Activated CD4-positive, alpha-beta T cell treated with anti-CD3 and anti-CD28 coated beads, Interleukin-2, amount 50 U/mL, for 4 hours (primary cell): Measurements from ENCODE around the gene MRC2.
"Not testable (repeated sequence)": the region's sequence is repeated elsewhere in the genome, so short reads cannot be mapped to it uniquely, and the experiment has no call there.

ENCODE experiments used
- DNase-seq, 2 experiments: peaks; one replicate each; pipeline ENCODE4 v3.0.0-alpha.2; 2020

MRC2 gene, protein sequence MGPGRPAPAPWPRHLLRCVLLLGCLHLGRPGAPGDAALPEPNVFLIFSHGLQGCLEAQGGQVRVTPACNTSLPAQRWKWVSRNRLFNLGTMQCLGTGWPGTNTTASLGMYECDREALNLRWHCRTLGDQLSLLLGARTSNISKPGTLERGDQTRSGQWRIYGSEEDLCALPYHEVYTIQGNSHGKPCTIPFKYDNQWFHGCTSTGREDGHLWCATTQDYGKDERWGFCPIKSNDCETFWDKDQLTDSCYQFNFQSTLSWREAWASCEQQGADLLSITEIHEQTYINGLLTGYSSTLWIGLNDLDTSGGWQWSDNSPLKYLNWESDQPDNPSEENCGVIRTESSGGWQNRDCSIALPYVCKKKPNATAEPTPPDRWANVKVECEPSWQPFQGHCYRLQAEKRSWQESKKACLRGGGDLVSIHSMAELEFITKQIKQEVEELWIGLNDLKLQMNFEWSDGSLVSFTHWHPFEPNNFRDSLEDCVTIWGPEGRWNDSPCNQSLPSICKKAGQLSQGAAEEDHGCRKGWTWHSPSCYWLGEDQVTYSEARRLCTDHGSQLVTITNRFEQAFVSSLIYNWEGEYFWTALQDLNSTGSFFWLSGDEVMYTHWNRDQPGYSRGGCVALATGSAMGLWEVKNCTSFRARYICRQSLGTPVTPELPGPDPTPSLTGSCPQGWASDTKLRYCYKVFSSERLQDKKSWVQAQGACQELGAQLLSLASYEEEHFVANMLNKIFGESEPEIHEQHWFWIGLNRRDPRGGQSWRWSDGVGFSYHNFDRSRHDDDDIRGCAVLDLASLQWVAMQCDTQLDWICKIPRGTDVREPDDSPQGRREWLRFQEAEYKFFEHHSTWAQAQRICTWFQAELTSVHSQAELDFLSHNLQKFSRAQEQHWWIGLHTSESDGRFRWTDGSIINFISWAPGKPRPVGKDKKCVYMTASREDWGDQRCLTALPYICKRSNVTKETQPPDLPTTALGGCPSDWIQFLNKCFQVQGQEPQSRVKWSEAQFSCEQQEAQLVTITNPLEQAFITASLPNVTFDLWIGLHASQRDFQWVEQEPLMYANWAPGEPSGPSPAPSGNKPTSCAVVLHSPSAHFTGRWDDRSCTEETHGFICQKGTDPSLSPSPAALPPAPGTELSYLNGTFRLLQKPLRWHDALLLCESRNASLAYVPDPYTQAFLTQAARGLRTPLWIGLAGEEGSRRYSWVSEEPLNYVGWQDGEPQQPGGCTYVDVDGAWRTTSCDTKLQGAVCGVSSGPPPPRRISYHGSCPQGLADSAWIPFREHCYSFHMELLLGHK (N-terminal part only)

DNA sequence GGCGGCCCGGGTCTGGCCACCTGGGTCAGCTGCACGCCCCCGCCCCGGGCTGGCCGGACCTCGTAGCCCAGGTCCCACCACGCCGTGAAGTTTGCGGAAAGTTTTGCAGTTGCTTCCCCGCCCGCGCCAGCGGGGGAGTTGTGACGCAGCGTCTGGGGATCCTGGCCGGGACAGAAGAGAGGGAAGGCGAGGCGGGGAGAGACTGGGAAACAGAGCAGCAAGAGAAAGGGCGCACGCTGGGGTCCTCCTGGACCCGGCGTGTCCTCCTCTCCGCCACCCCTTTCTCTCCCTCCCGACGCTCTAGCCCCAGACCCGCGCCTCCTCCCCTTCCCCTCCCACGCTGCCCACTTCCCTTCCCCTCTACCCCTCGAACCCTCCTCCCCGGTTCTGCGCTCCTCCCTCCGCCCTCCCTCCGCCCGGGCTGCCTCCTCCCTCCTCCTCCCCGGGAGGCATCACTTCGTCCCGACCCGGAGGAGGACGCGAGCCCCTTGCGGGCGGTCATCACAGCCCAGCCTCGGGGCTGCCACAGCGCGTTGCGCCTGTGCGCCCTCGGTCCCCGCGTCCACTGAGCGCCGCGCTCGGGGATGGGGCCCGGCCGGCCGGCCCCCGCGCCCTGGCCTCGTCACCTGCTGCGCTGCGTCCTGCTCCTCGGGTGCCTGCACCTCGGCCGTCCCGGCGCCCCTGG is at the start of gene MRC2:
Gene MRC2, plus strand, starts transcription at position 452 of the 685 bp plus-strand sequence. Its CDS starts 133 bp downstream, at position 585.
- DNase-seq = peak; percentile 39 to 47

DNA sequence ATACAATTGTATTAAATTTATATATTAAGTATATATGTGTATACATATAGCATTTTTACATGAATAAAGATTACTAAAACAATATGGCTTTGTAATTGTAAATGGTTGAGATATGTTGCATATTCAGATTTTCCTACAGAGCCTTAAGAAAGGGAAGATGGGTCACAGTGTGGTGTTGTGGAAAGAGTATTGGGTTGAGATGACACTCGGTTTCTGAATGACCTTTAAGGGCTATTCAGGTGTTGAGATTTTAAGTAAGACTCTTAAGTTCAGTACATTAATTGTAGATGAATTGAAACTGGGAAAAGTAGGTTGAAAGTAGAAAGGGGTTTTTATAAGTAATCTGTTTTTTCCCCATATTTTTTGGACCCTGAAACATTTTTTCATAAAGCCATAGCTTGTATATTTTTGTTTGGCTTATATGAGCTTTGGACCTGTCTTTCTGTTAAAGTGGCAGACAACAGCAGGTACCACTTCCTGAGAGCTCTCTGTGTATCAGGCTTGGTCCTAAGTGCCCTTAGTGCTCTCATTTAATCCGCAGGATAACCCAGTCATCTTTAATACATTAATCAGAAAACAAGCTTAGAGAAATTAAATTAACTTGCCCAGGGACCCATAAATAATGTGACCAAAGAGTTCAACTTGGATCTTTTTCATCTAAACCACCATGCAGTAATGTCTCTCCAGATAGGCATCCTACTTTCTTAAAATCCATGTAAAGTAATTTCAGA is 48.5 kb upstream of the MRC2 start:
- no peak for DNase-seq

DNA sequence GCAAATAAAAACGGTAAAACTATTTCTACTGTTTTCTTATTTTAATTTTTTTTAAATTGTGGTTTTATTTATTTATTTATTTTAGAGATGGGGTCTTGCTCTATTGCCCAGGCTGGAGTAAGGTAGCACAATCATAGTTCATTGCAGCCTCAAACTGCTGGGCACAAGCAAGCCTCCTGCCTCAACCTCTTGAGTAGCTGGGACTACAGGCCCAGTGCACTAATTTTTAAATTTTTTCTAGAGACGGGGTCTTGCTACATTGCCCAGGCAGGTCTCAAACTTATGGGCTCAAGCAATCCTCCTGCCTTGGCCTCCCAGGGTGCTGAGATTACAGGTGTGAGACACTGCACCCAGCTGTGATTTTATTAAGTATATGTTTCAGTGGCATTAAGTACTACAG is 46.5 kb upstream of the MRC2 start:
- no peak for DNase-seq

DNA sequence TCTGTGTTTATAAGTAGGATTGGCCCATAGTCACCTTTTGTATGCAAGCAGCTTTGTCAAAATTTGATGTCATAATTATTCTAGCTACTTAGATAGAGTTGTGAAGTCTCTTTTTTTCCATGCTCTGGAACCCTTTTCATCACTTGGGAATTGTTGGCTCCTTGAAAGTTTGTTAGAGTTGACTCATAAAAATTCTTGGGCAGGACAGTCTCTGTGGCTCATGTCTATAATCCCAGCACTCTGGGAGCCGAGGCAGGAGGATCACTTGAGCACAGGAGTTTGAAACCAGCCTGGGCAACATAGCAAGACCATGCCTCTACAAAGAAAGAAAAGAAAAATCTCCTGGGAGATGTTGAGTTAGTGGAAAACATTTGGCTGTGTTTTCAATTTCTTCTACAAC is 45.7 kb upstream of the MRC2 start:
- DNase-seq = no peak

DNA sequence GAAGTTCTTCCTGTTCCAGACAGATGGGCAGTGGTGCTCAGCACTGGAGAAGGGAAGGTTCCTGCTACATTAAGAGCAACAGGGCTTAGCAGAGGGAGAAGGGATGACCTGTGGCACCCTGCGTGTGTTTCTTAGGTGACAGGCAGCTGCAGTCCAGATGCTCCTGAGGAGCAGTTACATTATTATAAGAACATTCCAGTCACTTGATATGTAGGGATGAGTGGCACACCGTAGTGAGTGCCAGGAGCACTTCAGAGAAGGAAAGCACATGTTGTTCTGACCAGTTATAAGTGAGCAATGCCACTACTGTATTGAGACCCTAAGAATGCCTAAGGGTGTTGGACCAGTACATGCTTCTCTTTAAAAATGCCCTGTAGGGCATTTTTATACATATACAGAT is 39.9 kb upstream of the MRC2 start:
- no peak for DNase-seq

DNA sequence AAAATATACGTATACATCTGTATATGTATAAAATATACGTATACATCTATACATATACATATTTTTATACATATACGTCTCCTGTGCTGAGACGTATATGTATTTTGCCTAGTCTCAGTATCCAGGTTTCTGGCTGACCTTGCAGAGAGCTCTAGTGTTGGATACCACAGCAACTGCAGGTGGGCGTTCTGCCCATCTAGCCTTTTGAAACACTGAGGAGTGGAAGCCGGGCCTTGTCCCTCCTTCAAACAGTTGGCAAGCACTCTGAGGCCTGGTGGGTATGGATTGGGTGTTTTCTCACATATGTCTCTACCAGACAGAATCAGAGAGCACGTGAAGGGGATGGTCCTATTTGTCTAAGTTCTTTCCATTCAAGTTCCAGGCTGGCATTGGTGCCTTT is 39.4 kb upstream of the MRC2 start:
- no peak for DNase-seq

DNA sequence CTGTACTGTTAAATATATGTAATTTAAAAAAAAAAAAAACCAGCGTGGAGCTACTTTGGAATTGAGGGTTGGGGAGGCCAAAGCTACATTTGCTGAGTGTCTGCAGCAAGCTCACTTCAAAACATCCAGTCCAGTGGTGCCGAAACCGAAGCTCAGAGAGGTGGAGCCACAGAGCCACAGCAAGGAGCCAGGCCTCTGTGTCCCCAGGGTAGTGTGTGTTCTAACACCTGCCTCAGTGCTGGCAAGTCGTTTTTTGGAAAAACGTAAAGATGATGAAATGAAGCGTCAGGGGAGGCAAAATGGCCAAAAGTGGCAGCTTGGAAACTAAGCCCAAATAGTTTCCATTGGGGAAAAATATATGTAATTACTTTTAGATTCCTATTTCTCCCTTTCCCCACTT is 36.1 kb upstream of the MRC2 start:
- no peak for DNase-seq

DNA sequence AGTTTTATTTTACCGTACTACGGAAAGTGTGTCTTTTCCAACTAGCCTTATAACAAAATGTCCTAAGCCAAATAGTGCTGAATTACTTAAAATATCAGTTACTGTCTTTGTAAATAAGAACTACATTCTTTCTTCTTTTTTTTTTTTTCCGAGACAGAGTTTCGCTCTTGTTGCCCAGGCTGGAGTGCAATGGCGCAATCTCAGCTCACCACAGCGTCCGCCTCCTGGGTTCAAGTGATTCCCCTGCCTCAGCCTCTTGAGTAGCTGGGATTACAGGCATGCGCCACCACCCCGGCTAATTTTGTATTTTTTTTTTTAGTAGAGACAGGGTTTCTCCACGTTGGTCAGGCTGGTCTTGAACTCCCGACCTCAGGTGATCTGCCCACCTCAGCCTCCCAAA is 35.6 kb upstream of the MRC2 start:
- not testable (repeated sequence) for DNase-seq

DNA sequence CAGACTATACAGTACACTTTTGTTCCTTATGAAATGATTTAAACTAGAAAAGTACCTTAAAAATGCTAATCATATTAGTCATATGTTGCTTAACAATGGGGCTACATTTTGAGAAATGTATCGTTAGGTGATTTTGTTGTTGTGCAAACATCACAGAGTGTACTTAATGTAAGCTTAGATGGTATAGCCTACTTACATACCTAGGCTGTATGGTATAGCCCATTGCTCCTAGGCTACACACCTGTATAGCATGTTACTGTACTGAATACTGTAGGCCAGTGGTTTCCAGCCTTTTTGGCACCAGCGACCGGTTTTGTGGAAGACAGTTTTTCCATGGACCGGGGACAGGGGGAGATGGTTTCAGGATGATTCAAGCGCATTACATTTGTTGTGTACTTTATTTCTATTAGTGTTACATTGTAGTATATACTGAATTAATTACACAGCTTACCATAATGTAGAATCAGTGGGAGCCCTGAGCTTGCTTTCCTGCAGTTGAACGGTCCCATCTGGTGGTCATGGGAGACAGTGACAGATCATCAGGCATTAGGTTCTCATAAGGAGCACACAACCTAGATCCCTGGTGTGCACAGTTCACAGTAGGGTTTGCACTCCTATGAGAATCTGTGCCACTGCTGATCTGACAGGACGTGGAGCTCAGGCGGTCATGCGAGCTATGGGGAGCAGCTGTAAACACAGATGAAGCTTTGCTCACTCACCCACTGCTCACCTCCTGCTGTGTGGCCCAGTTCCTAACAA is 35.0 kb upstream of the MRC2 start:
- DNase-seq = no peak

DNA sequence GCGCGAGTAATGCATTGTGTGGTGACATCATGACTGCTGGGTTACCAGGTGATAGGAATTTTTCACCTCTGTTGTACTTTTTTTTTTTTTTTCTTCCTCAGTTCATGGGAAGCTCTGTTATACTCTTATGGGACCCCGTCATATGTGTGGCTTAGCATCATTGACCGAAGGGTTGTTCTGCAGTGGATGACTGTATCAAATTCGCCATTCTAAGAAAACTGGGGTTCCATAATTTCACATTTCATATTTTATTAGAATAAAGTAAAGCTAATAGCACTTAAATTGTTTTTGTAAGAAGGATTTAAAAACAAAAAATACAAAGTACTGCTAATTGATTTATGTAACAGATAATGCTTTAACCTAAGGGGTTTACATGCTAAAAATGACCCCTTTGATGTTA is 32.0 kb upstream of the MRC2 start:
- no peak for DNase-seq

DNA sequence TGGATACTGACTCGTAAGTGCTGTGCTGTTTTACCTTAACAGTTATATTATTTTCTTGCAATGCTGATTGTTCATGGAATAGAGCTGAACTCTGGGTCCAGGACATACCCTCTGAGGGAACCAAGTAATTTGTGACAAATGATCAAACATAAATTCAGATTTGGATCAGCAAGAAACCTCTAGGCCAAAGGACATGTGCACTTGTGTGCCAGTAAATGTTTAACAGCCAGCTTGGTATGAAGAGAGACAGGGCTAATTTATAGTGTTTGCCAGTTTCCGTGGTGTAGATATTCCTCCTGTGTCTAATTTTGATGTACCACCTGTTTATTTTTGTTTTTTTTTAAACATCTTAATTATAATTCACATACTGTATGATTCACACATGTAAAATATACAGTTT is 30.8 kb upstream of the MRC2 start:
- no peak for DNase-seq

DNA sequence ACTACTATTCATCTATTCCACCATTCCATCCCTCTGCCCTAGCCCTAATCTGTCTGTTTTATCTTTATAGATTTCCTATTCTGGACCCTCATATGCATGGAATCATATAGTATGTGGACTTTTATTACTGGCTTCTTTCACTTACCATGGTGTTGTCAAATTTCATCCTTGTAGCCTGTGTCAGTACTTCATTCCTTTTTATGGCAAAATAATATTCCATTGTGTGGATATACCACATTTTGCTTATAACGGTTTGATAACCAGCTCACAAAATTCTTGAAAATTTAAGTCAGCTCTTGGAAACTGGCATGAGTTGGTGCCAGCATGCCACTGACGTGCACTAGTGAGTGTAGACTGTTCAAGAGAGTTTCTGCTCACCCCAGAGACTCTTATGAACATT is 30.3 kb upstream of the MRC2 start:
- DNase-seq = no peak

DNA sequence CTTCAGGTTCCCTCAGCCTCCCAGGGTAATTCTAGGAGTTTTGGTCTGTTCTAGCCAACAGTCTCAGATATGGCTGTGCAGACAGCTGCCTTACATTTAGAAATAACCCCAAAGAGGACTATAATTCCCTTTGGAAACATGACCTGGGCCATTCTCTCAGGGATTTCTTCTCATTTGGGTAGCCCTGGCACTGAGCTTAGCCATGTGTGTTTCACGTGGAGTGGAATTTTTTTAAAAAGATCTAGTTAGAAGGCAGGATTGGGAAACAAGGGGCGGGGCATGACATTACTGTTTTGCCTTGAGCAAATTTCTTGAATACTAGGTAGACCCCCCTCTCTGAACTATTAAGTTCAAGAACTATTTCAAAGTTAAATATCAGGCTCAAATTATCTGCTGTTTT is 29.6 kb upstream of the MRC2 start:
- DNase-seq = no peak

DNA sequence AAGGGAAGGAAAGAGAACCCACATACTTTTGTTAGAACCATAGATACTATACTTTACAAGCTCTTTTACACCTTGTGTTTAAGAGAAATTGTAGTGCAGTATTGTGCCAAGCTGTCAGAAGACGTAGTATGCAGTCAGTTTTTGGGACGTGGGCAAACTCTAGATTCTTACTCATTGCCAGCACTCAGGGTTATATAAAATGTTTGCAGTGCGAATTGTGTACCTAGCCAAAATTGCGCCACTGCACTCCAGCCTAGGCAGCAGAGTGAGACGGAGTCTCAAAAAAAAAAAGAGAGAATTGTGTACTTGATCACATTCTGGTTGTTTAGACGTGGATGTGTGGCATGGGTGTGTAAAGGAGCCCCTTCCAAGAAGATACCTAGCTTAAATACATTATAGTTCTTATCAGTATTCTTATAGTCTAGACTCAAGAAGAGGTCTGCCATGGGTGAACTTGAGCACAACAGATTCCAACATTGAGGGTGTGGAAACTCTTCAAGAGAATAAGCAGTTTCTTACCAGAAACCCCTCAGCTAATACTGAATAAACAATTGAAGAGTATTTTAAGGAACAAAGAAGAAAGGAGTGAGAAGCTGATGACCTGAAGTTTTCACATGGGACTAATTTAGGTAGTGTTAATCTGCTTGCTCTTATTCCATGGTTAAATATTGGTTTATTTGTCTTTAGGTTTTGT is 27.4 kb upstream of the MRC2 start:
- no peak for DNase-seq

DNA sequence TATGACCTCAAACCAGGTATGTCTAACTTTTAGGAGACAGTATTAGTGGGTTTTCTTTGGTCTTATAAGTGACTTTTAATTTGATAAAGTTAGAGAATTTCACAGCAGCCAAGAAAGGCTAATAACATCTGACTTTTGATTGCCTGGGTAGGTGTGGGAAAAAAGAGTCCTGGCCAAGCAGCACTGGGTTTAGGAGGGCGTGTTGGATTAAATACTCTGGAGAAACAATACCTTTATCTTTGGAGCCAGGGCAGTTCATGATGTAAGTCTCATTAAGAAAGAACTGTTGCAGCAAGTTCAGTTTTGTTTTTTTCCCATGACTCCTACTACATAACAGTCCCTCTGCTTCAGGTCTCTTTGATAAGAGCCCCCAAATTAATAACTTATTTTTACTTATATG is 26.7 kb upstream of the MRC2 start:
- DNase-seq = no peak

DNA sequence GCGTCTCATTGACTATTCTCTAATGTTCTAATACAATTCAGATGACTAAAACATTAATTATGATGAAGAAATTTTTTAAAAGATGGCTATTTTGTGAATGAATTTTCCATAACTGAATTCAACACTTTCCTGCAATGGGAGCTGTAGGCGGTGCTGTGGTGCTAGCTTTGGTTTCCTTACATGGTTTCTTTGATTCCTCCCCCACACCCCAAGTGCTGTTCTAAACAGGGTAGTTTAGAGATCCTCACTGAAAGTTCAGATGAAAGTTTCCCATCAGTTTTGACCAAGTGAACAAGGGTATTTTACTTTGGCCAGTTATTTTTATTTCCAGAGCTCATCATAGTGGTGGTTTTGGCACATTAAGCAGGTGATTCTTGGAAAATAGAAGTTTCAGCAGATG is 26.0 kb upstream of the MRC2 start:
- no peak for DNase-seq

DNA sequence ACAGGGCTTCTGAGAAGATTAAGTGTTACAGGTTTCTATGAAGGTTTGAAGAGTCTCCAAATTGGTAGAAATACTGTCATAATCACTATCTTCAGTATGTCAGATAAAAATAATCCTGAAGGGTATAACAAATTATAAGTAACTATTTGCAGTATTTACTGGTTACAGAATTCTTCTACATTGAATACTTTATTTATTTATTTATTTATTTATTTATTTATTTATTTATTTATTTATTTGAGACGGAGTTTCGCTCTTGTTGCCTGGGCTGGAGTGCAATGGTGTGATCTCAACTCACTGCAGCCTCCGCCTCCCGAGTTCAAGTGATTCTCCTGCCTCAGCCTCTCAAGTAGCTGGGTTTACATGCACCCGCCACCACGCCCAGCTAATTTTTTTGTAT is 23.7 kb upstream of the MRC2 start:
- not testable (repeated sequence) for DNase-seq

DNA sequence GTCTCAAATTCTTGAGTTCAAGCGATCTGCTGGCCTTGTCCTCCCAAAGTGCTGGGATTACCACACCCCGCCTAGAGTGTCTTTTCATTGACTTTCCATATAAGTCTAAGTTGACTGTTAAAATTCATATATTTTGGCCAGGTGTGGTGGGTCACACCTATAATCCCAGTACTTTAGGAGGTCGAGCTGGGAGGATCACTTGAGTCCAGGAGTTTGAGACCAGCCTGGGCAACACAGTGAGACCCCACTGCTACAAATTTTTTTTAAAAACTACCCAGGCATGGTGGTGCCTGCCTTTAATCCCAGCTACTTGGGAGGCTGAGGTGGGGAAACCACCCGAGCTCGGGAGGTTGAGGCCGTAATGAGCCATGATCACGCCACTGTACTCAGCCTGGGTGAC is 21.9 kb upstream of the MRC2 start:
- DNase-seq = no peak

DNA sequence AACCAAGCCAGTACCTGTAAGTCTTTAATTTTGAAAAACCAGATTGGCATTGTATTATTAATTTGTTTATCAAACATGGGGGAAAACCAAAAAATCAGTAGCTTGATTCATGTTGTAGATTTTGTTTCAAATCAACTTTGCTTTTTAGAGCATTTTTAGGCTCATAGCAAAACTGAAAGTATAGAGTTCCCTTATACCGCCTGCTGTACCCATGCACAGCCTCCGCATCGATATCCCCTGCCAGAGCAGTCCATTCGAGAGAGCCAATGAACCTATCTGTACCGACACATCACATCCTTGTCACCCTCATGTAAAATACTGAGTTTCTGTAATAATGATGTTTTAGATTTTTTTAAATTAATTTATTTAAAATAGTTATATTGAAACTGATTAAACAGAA is 16.2 kb upstream of the MRC2 start:
- no peak for DNase-seq

DNA sequence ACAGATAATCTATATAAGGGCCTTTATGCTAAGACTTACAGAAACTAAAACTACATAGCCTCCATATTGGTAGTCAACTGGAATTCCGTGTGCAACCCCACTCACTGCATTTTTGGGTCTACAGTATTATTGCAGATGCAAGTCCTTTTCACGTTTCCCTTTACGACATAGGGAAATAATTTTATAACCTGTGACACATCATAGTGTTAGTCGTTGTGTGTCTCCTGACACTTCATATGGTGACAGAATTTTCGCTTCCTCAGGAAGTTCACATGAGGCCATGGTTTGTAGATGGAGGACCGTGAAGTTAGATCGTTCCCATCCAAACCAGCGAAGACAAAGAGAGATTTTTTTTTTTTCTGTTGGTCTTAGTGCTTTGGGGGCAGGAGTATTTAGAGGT is 15.7 kb upstream of the MRC2 start:
- no peak for DNase-seq

DNA sequence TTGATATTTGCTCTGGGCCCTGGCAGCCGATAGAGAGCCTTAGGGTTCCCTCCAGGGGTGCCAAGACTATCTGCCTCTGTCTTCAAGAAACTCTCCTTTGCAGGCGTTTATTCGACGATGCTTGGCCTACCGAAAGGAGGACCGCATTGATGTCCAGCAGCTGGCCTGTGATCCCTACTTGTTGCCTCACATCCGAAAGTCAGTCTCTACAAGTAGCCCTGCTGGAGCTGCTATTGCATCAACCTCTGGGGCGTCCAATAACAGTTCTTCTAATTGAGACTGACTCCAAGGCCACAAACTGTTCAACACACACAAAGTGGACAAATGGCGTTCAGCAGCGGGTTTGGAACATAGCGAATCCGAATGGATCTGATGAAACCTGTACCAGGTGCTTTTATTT is 15.2 kb upstream of the MRC2 start:
- DNase-seq = not testable (repeated sequence)
